ENCODE data around the gene ZNF160. TPM values are rescaled to one million over a fixed set of nuclear protein-coding genes. Genes with fewer than 3 reads are reported as not detected.

ZNF160 gene
- total and polyA plus RNA-seq, 9 donors = 21.7 to 53.2 (median 37.5) TPM

DNA sequence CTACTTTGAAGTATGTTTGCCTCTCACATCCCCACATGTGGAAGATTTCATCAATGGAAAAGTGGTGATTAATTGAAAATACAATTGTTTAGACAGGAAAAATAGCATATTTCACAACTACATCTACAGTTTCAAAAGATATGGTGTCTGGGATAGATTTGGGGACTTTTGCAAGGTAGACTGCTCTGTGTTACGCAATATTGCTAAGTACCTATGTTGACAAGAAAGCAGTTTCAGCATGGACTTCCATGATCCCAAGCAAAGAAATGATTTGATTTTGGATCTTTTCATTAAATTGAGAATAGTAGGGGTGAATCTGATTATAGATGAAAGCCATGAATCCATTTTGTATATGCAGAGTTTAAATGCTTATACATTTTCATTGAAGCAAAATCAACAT is 10.5 kb downstream of the ZNF160 start:
- H3K27ac ChIP-seq = no peak overlapping the region
- 0 to 99% (median 96%) methylated on average over 1 of the region's 1 CpG for WGBS, 3 donors
- peaks cover under 1% of the 10 kb centered on the region for H3K4me1 ChIP-seq (ENCODE audit: insufficient read depth)
- no peaks in the 10 kb centered on the region for H3K9me3 ChIP-seq
- intact Hi-C loops (cut with DNase I) = no loop called here
- no peaks in the 10 kb centered on the region for H3K36me3 ChIP-seq
- no peak for DNase-seq
- no peak overlapping the region for H3K4me3 ChIP-seq
- no peaks in the 10 kb centered on the region for H3K27me3 ChIP-seq
- TF ChIP-seq, protein P1, sequence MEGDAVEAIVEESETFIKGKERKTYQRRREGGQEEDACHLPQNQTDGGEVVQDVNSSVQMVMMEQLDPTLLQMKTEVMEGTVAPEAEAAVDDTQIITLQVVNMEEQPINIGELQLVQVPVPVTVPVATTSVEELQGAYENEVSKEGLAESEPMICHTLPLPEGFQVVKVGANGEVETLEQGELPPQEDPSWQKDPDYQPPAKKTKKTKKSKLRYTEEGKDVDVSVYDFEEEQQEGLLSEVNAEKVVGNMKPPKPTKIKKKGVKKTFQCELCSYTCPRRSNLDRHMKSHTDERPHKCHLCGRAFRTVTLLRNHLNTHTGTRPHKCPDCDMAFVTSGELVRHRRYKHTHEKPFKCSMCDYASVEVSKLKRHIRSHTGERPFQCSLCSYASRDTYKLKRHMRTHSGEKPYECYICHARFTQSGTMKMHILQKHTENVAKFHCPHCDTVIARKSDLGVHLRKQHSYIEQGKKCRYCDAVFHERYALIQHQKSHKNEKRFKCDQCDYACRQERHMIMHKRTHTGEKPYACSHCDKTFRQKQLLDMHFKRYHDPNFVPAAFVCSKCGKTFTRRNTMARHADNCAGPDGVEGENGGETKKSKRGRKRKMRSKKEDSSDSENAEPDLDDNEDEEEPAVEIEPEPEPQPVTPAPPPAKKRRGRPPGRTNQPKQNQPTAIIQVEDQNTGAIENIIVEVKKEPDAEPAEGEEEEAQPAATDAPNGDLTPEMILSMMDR (IDR thresholded peaks at IDR 0.05) = no peak
- no peak for TF ChIP-seq EP300 (IDR thresholded peaks at IDR 0.05)
- no peak for TF ChIP-seq POLR2A (IDR thresholded peaks at IDR 0.05)

DNA sequence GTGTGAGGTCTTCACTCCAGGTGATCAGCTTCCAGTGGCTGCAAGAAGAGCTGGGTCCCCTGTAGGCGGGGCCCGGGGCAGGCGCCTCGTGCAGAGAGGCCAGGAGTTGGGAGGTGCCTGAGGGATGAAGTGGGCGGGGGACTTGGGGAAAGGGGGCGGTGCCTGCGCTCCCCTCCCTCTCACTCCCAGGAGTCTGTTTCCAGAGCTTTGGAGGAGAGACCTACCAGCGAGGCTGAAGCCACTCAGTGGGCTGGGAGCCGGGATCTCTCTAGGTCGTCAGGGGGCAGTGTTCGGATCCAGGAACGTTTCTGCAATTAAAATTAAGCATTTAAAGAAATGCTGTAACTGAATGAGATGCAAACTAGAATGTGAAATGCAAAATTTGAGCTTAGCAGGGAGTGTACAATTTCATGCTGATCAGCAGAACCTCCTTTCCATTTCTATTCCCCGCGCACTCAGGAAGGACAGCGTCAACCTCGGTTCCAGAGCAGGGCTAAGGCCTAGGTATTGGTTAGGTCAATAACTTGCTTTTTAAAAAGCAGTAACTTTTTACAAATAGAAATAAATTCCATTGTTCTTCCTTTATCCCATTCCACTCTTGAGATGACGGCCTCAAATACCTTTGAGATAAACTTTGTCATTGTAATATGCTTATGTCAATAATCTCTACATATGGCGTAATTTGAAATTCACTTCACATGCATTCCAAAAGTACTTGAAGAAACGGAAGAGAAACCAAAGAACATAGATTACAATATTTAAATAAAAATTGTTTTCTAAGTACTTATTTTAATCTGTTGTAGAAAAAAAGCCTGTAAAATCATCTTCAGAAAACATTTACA is 11.6 kb downstream of the ZNF160 start:
- no peak overlapping the region for H3K4me3 ChIP-seq
- H3K27ac ChIP-seq = no peak overlapping the region
- intact Hi-C loops (cut with DNase I) = no loop called here
- no peak for DNase-seq
- no peaks in the 10 kb centered on the region for H3K4me1 ChIP-seq (ENCODE audit: insufficient read depth)
- H3K36me3 ChIP-seq = no peaks in the 10 kb centered on the region
- no peaks in the 10 kb centered on the region for H3K27me3 ChIP-seq
- no peaks in the 10 kb centered on the region for H3K9me3 ChIP-seq
- TF ChIP-seq POLR2A (IDR thresholded peaks at IDR 0.05) (no peak), EP300 (IDR thresholded peaks at IDR 0.05) (no peak)
- TF ChIP-seq, protein P1 (IDR thresholded peaks at IDR 0.05) = no peak
- WGBS, 3 donors = 85 to 86% (median 85%) methylated on average over 19 of the region's 19 CpGs

DNA sequence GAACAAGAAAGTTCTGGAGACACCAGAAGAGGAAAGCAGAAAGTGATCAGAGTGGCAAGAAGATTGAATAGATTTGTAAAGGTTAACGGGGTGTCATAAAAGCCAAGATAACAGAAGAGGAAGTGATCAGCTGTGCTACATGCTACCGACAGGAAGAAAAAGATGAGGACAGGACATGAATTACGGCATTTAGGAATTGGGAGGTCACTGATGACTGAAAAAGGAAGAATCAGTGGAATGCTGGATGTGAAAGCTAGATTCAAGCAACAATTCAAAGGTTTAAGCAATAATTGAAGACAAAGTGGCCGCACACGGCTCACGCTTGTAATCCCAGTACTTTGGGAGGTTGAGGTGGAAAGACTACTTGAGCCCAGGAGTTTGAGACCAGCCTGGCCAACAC is 15.1 kb downstream of the ZNF160 start:
- no peaks in the 10 kb centered on the region for H3K36me3 ChIP-seq
- no peaks in the 10 kb centered on the region for H3K4me1 ChIP-seq (ENCODE audit: insufficient read depth)
- H3K27me3 ChIP-seq = no peaks in the 10 kb centered on the region
- intact Hi-C loops (cut with DNase I) = no loop called here
- H3K9me3 ChIP-seq = no peaks in the 10 kb centered on the region
- no peak overlapping the region for H3K4me3 ChIP-seq
- TF ChIP-seq EP300 (IDR thresholded peaks at IDR 0.05) = no peak
- TF ChIP-seq POLR2A (IDR thresholded peaks at IDR 0.05) = no peak
- TF ChIP-seq, protein P1 (IDR thresholded peaks at IDR 0.05) = no peak
- no peak overlapping the region for H3K27ac ChIP-seq
- no peak for DNase-seq
- WGBS, 3 donors = 81 to 87% (median 85%) methylated on average over 6 of the region's 6 CpGs

- WGBS, 3 donors = 38 to 42% (median 40%) methylated on average over 5 of the region's 5 CpGs
- peak in 2 of 5 donors; percentile 39 to 50 for DNase-seq
- intact Hi-C loops (cut with DNase I) = no loop called here
- no peaks in the 10 kb centered on the region for H3K27me3 ChIP-seq
- no peak for TF ChIP-seq POLR2A (IDR thresholded peaks at IDR 0.05)
- TF ChIP-seq, protein P1 (IDR thresholded peaks at IDR 0.05) = no peak
- no peak for TF ChIP-seq EP300 (IDR thresholded peaks at IDR 0.05)
- no peaks in the 10 kb centered on the region for H3K9me3 ChIP-seq
- no peak overlapping the region for H3K4me3 ChIP-seq
- H3K36me3 ChIP-seq = no peaks in the 10 kb centered on the region
- H3K4me1 ChIP-seq (ENCODE audit: insufficient read depth) = no peaks in the 10 kb centered on the region
- no peak overlapping the region for H3K27ac ChIP-seq
These were observed 16.3 kb downstream of the ZNF160 start for GRCh38 chr19:53086949-53087348.
